ENCODE measurements around the gene MYO16.
"Not testable (repeated sequence)": the region's sequence is repeated elsewhere in the genome, so short reads cannot be mapped to it uniquely, and the experiment has no call there.

Gene MYO16

GRCh38 chr13:108742701-108743451 lies 113.5 kb downstream of the MYO16 start:
- no peak for DNase-seq (ENCODE audit: low read depth)

GRCh38 chr13:108743522-108743921 lies 114.1 kb downstream of the MYO16 start:
- no peak for DNase-seq (ENCODE audit: low read depth)

GRCh38 chr13:108747843-108748242 lies 118.4 kb downstream of the MYO16 start:
- DNase-seq (ENCODE audit: low read depth) = no peak

GRCh38 chr13:108752276-108752675 lies 122.9 kb downstream of the MYO16 start:
- DNase-seq (ENCODE audit: low read depth) = no peak

GRCh38 chr13:108755083-108755482 lies 125.7 kb downstream of the MYO16 start:
- DNase-seq (ENCODE audit: low read depth) = no peak

GRCh38 chr13:108760129-108760528 lies 130.7 kb downstream of the MYO16 start:
- no peak for DNase-seq (ENCODE audit: low read depth)

- no peak for DNase-seq (ENCODE audit: low read depth)
Measured at GRCh38 chr13:108760541-108760940, 131.1 kb downstream of the MYO16 start.

GRCh38 chr13:108768035-108768434 lies 138.6 kb downstream of the MYO16 start:
- DNase-seq (ENCODE audit: low read depth) = no peak

GRCh38 chr13:108769213-108770070 lies 140.0 kb downstream of the MYO16 start:
- no peak for DNase-seq (ENCODE audit: low read depth)

GRCh38 chr13:108775597-108775996 lies 146.2 kb downstream of the MYO16 start:
- DNase-seq (ENCODE audit: low read depth) = no peak

- DNase-seq (ENCODE audit: low read depth) = no peak
Measured at GRCh38 chr13:108776650-108777049, 147.2 kb downstream of the MYO16 start.

GRCh38 chr13:108777421-108778420 lies 148.3 kb downstream of the MYO16 start:
- no peak for DNase-seq (ENCODE audit: low read depth)

- DNase-seq (ENCODE audit: low read depth) = no peak
Measured at GRCh38 chr13:108779308-108779707, 149.9 kb downstream of the MYO16 start.

GRCh38 chr13:108780706-108781105 lies 151.3 kb downstream of the MYO16 start:
- DNase-seq (ENCODE audit: low read depth) = no peak

- DNase-seq (ENCODE audit: low read depth) = no peak
Measured at GRCh38 chr13:108781312-108781711, 151.9 kb downstream of the MYO16 start.

- not testable (repeated sequence) for DNase-seq (ENCODE audit: low read depth)
Measured at GRCh38 chr13:108782480-108782879, 153.1 kb downstream of the MYO16 start.

GRCh38 chr13:108785844-108786243 lies 156.4 kb downstream of the MYO16 start:
- no peak for DNase-seq (ENCODE audit: low read depth)

- DNase-seq (ENCODE audit: low read depth) = no peak
Measured at GRCh38 chr13:108786456-108787200, 157.2 kb downstream of the MYO16 start.

GRCh38 chr13:108787700-108788414 lies 158.4 kb downstream of the MYO16 start:
- DNase-seq (ENCODE audit: low read depth) = no peak

GRCh38 chr13:108789476-108789875 lies 160.1 kb downstream of the MYO16 start:
- DNase-seq (ENCODE audit: low read depth) = no peak

- DNase-seq (ENCODE audit: low read depth) = no peak
Measured at GRCh38 chr13:108795841-108796240, 166.4 kb downstream of the MYO16 start.
